Body of pancreas (tissue), 4 donors: Measurements from ENCODE around the gene CAV2. TPM values are rescaled to one million over a fixed set of nuclear protein-coding genes. Genes with fewer than 3 reads are reported as not detected.
A peak's percentile ranks its signal among the peaks of the same experiment; 100 is the strongest.

Source experiments
- ATAC-seq: fragments of 150-250 bp; one replicate; pipeline ENCODE4 v1.9.1; 2016
- DNase-seq, 4 donors: peaks; one replicate each; pipeline ENCODE4 v3.0.0-alpha.2; 2019
- H3K27ac ChIP-seq, 4 donors: fragments of 200-600 bp; sonication (generic); 1 replicate in 3 of 4; 2 replicates in 1 of 4; pipeline versions ENCODE4 v1.5.1 to v1.6.1; 2016 to 2019; ENCODE audit warnings: mild to moderate bottlenecking in 1 of 4, mixed read lengths in 1 of 4, moderate library complexity in 1 of 4
- H3K27me3 ChIP-seq, 2 donors: fragments of 200-600 bp; sonication (generic); one replicate each; pipeline ENCODE4 v1.6.0; 2016; ENCODE audit warnings: mild to moderate bottlenecking in 1 of 2
- H3K36me3 ChIP-seq, 2 donors: fragments of 200-600 bp; sonication (generic); replicated peaks in 1 of 2; 2 replicates each; pipeline ENCODE4 v1.5.1; 2016; ENCODE audit warnings: low read depth in 2 of 2; ENCODE audit not compliant: insufficient read depth in 1 of 2
- H3K4me1 ChIP-seq: fragments of 200-600 bp; sonication (generic); one replicate; pipeline ENCODE4 v1.6.0; 2016
- H3K4me3 ChIP-seq, 2 donors: fragments of 200-600 bp; sonication (generic); 1 replicate in 1 of 2; 2 replicates in 1 of 2; pipeline ENCODE4 v1.5.1; 2016 to 2019
- H3K9me3 ChIP-seq, 3 donors: fragments of 200-600 bp; sonication (generic); 1 replicate in 2 of 3; 2 replicates in 1 of 3; pipeline ENCODE4 v1.5.1; 2016
- POLR2A ChIP-seq, 3 donors: fragments of 450-650 bp; IDR thresholded peaks; one replicate each; pipeline ENCODE4 v1.6.1; 2016; ENCODE audit warnings: antibody characterized with exemption in 3 of 3, mild to moderate bottlenecking in 2 of 3
- WGBS, 2 donors: methylation state at CpG; one replicate each; pipeline ENCODE4 v1.1.5; 2017; 5-methylcytosine and 5-hydroxymethylcytosine counted together
- intact Hi-C: fragments of 100-400 bp; cut with DNase I; formaldehyde crosslinking; loops from one replicate; pipeline ENCODE4 v1.15.1; 2023
- total RNA-seq, 2 donors: library from RNA; depleted of rRNA; stranded (reverse); fragments of >200 nt; gene quantifications; one replicate each; pipeline ENCODE4 v1.1.0, GENCODE V29; 2016
- TF ChIP-seq, protein P1 (sequence below), 7 experiments: fragments of 450-650 bp in 4 of 7; fragments of 200-600 bp in 3 of 7; sonication (generic) in 3 of 7; IDR thresholded peaks; one replicate each; pipeline ENCODE4 v1.5.1; 2016 to 2019; ENCODE audit warnings: antibody characterized with exemption in 7 of 7

The CAV2 gene
- total RNA-seq, 2 donors from 2014 or later = 47.0 to 51.1 TPM

DNA sequence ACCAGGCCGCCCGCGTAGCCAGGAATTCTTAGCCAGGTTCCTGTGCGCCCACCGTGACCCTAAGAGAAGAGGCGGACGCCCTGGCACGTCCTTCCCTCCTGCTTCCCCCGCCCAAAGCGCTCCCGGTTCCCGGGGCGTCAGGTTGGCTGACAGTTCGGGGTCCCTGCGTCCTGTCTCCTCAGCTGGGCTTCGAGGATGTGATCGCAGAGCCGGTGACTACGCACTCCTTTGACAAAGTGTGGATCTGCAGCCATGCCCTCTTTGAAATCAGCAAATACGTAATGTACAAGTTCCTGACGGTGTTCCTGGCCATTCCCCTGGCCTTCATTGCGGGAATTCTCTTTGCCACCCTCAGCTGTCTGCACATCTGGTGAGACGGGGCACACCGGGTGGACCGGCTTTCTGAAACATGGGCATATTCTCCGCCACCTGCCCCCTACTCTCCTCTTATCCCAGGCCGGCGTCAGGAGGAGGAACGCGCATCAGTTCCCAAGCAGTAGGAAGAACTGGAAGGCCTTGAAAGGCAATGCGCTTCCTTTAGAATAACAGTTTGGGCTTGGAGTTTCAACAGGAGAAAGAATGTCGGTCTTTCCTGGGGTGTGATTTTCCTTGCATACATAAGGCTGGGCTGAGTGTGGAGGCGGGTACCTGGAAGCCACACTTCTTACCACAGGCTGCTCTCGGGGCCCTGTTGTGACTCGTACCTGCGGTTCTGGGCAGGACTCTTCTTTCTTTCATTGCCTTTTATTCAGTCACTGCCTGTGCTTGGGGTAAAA lies 728 bp downstream of the CAV2 start:
- Histone ChIP-seq H3K27me3 (no peaks in the 10 kb centered on the region), H3K4me3 (peak overlapping the region; percentile 34 to 63), H3K4me1 (peaks cover 34% of the 10 kb centered on the region), H3K9me3 (no peaks in the 10 kb centered on the region), H3K36me3 (no peaks in the 10 kb centered on the region), H3K27ac (peak overlapping the region; percentile 68 to 84 (median 78))
- ATAC-seq (peak; percentile 23), DNase-seq (peak; percentile 9 to 37 (median 26))
- TF ChIP-seq, protein P1, sequence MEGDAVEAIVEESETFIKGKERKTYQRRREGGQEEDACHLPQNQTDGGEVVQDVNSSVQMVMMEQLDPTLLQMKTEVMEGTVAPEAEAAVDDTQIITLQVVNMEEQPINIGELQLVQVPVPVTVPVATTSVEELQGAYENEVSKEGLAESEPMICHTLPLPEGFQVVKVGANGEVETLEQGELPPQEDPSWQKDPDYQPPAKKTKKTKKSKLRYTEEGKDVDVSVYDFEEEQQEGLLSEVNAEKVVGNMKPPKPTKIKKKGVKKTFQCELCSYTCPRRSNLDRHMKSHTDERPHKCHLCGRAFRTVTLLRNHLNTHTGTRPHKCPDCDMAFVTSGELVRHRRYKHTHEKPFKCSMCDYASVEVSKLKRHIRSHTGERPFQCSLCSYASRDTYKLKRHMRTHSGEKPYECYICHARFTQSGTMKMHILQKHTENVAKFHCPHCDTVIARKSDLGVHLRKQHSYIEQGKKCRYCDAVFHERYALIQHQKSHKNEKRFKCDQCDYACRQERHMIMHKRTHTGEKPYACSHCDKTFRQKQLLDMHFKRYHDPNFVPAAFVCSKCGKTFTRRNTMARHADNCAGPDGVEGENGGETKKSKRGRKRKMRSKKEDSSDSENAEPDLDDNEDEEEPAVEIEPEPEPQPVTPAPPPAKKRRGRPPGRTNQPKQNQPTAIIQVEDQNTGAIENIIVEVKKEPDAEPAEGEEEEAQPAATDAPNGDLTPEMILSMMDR (IDR thresholded peaks at IDR 0.05) = no peak
- TF ChIP-seq POLR2A (IDR thresholded peaks at IDR 0.05) = peak in 1 of 3 donors; percentile 40
- intact Hi-C loops = no loop called here
- 16 to 32% methylated on average over 16 to 35 of the region's 36 CpGs for WGBS, 2 donors

DNA sequence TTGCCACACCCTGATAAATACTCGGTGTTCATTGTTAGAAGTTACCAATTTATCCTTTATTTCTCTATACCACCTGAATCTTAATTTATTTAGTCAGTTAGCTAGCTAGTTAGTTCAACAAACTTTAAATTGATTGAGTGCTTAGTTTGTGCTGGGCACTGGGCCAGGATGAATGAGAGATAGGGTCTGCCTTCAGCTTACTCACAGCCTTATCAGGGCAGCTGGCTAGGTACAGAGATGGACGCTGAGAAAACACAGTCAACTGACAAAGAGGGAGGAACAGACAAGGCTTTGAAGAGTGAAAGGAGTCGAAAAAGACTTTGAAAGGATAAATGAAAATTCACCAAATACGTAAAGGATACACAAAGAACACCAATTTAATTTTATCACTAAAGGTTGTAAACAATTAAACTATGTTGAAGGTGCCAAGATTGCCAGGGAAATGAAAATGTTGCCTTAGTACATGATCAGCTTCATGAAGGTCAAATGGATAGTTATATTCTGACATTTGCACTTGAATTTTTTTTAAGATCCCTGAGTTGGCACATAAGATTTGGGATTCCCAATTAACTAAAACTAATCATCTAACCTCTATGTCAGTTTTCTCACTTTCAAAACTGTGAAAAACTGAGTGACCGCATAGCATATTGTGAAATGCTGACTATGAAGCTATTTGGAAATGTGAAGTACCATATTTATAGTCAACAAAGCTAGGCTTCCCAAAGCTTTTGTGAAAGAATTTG lies 2.1 kb downstream of the CAV2 start:
- WGBS, 2 donors = 33 to 38% methylated on average over 5 of the region's 5 CpGs
- intact Hi-C loops = no loop called here
- TF ChIP-seq, protein P1 (IDR thresholded peaks at IDR 0.05) = no peak
- no peak for TF ChIP-seq POLR2A (IDR thresholded peaks at IDR 0.05)
- DNase-seq (peak in 3 of 4 donors; percentile 21 to 46 (median 34)), ATAC-seq (no peak)
- H3K9me3 ChIP-seq = no peaks in the 10 kb centered on the region
- H3K4me3 ChIP-seq = no peak overlapping the region
- peak overlapping the region in 3 of 4 donors; percentile 28 to 84 (median 74) for H3K27ac ChIP-seq
- peaks cover 34% of the 10 kb centered on the region for H3K4me1 ChIP-seq
- no peaks in the 10 kb centered on the region for H3K27me3 ChIP-seq
- no peaks in the 10 kb centered on the region for H3K36me3 ChIP-seq

DNA sequence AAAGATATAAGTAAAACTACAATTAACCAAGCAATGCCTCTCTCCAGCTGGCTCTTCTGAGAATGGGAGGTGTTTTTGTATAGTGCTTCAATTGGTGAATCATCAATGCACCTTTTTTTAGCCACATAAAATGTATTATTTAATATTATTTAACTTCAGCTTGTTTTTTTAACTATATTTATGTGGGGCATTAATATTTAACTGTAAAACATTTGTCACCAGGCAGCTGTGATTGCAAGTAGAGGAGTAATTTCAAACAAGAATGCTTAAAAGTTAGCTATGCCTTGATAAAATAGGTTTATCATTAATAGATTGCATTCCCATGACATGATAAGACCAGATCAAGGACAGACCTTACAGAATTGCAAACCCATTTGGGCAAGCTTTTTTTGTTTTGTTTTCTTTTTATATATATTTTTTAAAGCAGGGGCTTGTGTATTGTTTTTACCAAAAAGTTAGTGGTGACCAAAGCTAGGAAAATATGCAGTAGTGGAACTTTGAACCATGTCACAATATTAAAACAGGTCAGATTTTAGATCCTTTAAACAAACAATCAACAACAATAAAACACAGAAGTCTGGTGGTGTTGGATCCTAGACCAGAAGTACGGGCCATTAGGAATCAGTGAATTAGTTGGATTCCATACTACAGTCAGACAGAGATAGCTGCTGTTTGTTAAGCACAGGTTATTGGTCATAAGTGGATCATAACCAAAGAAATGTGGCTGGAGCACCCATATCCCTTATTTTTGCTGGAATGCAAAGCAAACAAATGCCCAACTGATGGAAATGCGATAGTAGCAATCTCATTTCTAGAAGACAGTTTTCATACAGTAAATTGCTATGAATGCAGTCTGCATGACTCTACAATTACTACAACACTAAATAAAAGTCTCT lies 2.9 kb downstream of the CAV2 start:
- no peak overlapping the region for H3K4me3 ChIP-seq
- no peaks in the 10 kb centered on the region for H3K36me3 ChIP-seq
- peaks cover 34% of the 10 kb centered on the region for H3K4me1 ChIP-seq
- ATAC-seq (no peak), DNase-seq (no peak)
- TF ChIP-seq POLR2A (IDR thresholded peaks at IDR 0.05) = no peak
- TF ChIP-seq, protein P1 (IDR thresholded peaks at IDR 0.05) = no peak
- intact Hi-C loops = no loop called here
- H3K9me3 ChIP-seq = no peaks in the 10 kb centered on the region
- no peaks in the 10 kb centered on the region for H3K27me3 ChIP-seq
- H3K27ac ChIP-seq = peak overlapping the region in 3 of 4 donors; percentile 50 to 84 (median 74)
- 57 to 65% methylated on average over 2 of the region's 2 CpGs for WGBS, 2 donors

DNA sequence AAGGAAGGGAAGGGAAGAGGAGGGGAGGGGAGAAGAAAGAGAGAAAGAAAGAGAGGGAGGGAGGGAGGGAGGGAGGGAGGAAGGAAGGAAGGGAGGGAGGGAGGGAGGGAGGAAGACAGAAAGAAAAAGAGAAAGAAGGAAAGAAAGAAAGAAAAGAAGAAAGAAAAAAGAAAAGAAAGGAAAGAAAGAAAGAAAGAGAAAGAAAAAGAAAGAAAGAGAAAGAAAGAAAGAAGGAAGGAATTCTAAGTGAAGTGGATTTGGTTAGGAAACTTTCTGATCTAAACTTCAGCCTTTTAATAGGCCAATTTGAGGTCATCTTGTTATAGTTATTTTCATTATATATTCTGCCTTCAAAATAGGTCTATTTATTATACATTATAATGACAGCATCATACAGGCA lies 4.3 kb downstream of the CAV2 start:
- Histone ChIP-seq H3K4me3 (no peak overlapping the region), H3K36me3 (no peaks in the 10 kb centered on the region), H3K9me3 (no peaks in the 10 kb centered on the region), H3K4me1 (peaks cover 33% of the 10 kb centered on the region), H3K27me3 (no peaks in the 10 kb centered on the region), H3K27ac (no peak overlapping the region)
- ATAC-seq = no peak
- TF ChIP-seq POLR2A (IDR thresholded peaks at IDR 0.05) = no peak
- TF ChIP-seq, protein P1 (IDR thresholded peaks at IDR 0.05) = no peak
- no peak for DNase-seq
- intact Hi-C loops = no loop called here
